Activated CD4-positive, alpha-beta T cell treated with anti-CD3 and anti-CD28 coated beads, Interleukin-2, amount 50 U/mL, for 4 hours (primary cell): ENCODE measurements around the gene AKNA.

Source experiments
- DNase-seq, 2 experiments: peaks; one replicate each; pipeline ENCODE4 v3.0.0-alpha.2; 2020

Gene AKNA

GRCh38 chr9:114387680-114388356 lies at the start of gene AKNA:
Gene AKNA (minus strand): TSS chr9:114387982. CDS start chr9:114381333, 6,649 bp downstream.
- peak; percentile 75 to 80 for DNase-seq

DNA sequence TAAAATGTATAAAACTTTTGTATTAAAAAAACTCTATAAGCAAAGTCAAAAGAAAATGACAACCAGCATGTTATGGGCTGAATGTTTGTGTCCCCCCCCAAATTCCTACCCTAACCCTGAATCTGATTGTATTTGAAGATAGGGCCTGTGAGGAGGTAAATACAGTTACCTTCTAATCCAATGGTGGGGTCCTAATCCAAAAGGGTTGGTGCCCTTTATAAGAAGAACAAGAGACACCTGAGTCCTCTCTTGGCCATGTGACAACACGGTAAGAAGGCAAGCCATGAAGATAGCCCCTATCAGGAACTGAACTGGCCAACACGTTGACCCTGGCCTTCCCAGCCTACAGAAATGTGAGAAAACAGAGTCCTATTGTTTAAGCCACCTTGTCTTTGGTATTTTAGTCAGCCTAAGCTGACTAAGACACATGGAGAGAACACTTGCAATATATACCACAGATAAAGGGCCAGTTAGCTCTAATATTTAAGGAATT lies 49.7 kb upstream of the AKNA start:
- no peak for DNase-seq

DNA sequence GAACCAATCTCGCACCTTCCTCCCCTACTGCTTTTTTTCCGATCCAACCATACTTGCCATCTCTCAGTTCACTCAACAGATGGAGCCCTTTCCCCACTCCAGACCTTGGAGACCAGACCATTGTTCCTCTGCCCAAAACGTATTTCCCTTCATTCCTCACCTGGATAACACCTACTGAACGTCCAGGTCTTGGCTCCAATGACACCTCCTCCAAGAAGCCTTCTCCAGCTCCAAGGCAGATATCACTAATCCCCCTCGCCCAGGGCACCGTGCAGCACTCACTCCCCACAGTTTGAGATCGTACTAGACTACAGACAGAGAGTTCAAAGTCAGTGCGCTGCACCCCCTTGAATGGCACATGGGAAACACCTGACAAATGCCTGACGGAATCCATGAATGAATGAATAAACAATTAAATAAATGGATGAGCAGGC lies 47.1 kb upstream of the AKNA start:
- no peak for DNase-seq

GRCh38 chr9:114433720-114434255 lies 46.0 kb upstream of the AKNA start:
- DNase-seq = no peak

GRCh38 chr9:114433086-114433485 lies 45.3 kb upstream of the AKNA start:
- no peak for DNase-seq

DNA sequence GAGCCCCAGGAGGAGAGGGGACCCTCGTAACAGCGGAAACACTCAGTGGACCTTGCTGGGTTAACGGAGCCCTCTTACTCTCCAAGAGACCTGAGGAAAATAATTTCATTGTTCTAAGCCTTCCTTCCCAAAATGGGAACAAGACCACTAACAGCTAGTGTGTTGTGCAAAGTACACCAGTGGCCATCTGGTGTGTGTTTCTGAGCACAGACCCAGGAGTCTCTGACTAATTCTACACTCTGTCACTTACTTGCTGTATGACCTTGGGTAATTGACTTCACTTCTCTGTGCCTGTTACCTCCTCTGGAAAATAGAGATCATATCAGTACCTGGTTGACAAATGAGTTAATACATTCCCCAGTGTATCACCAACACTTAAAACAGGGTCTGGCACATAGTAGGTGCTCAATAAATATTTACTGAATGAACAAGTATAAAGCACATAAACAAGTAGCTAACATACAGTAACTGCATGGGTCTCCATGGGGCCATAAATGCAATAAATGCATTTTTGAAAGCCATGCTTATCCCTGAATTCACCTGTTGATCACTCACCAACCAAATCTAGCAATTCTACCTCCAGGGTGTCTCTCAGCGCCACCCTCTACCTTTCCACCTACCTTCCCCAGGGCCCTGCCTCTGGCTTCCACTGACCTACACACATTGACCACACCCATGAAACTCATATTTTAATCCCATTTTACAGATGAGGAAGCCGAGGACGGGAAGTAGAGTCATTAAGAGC lies 44.7 kb upstream of the AKNA start:
- no peak for DNase-seq

DNA sequence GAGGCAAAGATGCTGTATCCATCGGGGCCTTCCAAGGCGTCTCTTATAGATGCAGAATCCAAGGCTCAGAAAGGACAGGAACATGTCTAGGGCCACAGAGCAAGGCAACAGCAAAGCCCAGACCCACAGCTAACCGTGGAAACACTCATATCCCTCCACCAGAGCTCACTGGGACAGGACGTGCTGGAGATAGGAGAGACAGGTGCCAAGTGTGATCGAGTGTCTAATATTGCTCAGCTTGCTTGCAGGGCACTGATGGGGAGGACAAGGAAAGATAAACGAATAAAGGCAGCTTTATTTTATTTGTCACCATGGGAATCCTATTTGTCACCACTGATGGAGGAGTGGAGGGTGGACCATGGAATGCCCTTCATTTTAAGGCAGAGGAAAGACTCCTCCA lies 44.0 kb upstream of the AKNA start:
- DNase-seq = no peak

DNA sequence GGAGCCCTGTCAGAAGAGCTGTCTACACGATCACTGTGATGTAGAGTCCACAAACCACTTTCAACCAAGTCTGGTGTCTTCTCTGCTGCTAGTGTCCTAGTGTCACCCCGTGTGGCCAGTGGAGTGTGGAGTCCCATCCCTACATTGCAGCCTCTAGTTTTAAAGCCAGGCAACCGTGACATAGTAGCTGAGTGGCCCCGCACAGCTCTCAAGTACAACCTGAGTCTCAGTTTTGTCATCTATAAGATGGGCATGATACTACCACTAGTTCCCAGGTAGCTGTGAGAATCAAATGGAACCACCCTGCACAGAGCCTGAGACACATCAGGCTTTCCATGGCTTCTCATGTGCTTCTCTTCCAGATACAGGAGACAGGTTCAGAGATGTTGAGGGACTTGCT lies 43.2 kb upstream of the AKNA start:
- no peak for DNase-seq

- DNase-seq = no peak
Observed at GRCh38 chr9:114430457-114430856, 42.7 kb upstream of the AKNA start.

GRCh38 chr9:114429488-114429887 lies 41.7 kb upstream of the AKNA start:
- no peak for DNase-seq

DNA sequence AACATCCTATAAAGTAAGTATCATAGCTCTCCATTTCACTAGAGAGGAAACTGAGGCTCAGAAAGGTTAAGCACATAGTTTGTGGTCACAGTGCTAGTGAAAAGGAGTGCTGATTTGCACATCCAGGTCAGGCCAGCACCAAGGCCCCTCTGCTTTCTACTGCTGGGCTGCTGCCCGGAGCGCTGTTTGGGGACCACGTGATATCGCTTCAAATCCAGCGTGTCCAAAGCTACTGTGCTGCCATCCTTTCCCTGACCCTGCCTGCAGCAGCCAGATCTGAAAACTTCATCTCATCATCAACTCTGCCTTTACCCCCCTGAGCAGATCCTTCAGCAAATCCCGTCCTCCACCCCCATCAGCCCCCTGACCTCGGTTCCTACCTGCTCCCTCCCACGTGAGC lies 40.7 kb upstream of the AKNA start:
- no peak for DNase-seq

DNA sequence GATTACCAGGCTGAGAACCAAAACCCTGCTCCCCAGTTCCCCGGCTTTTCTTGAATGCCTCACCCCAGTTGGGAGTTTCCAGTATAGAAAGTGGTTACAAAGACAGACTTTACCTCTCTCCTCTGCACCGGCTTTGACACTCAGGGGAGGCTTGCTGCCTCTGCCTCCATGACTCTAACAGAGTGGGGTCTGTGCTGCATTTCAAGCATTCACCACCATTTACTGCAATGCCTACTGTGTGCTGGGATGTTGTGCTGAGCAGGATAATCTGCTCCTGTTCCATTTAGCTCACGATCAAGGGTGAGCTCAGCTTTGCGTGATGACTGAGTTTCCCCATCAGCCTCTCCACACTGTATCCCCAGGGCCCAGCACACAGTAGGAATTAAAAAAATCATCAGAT lies 39.9 kb upstream of the AKNA start:
- no peak for DNase-seq

GRCh38 chr9:114426046-114426948 lies 38.5 kb upstream of the AKNA start:
- no peak for DNase-seq

GRCh38 chr9:114425126-114425525 lies 37.3 kb upstream of the AKNA start:
- DNase-seq = no peak

GRCh38 chr9:114424126-114424525 lies 36.3 kb upstream of the AKNA start:
- no peak for DNase-seq

DNA sequence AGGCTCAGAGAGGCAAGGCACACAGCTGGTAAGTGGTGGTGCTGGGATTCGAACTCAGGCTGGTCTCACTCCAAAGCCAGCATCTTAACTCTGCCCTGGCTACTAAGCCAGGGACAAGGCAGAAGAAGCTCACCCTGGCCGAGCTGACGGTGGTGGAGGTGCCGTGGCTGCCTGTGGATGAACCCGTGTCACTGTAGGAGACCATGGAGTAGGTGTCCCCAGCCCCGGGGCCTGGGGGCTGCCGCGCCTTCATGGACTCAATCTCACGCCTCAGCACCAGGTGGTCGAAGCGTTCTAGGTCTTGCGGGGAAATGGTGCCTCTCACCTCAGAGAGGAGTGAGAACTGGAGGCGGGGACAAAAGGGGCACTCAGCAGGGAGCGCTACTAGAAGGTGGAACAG lies 35.4 kb upstream of the AKNA start:
- DNase-seq = no peak

DNA sequence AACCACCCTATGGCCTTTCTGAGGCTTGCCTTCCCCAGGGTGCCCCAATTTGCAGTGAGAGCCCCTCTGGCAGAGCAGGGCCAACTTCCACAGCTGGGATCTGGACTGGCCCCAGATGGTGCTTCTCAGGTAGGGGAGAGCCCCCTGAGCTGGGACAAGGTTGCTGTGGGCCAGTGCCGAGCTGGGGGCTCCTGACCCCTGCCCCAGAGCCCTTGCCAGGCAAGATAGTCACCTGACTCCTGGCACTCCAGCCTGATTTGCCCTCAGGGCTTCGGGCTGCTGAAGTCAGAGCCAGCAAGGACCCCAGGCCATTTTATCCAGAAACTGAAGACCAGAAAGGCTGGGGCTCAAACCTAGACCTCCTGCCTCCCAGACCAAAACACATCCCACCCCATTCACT lies 33.4 kb upstream of the AKNA start:
- DNase-seq = no peak

DNA sequence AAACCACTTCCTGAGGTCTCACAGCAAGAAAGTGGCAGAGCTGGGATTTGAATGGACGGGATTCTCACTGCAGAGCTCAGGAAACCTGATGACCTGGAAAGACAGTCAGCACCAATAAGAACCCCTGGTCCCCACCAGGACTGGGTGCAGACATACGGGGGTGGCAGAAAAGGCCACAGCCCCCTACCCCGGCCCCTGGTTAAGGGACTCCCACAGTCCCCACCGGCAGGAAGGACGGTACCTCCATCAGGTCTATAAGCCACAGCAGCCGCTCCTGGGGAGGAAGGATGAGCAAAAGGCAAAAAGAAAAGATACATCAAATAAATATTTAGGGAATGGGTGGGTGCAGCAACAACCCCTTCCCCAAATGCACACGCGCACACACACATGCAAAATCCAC lies 32.0 kb upstream of the AKNA start:
- DNase-seq = no peak

DNA sequence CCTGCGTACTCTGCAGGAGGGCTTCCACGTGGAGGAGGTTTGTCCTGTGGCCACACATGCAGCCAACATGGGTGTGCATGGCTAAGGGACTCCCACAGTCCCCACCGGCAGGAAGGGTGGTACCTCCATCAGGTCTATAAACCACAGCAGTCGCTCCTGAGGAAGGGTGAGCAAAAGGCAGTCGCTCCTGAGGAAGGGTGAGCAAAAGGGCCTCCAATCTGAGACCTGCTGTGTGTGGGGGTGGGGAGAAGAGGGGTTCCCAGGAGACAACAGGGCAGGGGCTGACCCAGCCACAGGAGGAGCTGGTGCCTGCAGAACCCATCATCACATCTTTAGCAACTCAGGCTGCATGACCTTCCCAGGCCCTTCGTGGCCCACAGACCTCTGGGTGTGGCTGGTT lies 30.3 kb upstream of the AKNA start:
- DNase-seq = no peak

DNA sequence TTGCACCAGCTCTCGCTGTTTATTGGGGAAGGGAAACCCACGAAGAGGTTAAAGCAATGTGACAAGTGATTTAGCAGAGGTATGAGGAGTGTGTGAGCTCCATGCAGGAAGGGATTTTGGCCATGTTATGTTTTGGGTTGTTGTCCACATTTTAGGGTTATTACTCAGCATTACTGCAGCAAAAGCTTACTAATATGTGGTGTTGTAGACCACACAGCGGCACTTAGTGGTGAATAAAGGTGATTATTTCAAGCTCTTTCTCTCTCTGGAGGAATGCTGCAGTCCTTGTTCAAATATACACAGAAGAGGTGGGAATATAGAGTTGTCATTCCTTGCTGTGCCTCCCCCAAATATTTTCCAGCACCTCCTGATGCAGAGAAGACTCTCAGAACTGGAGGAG lies 29.7 kb upstream of the AKNA start:
- no peak for DNase-seq

- no peak for DNase-seq
Observed at GRCh38 chr9:114416906-114417305, 29.1 kb upstream of the AKNA start.

- DNase-seq = no peak
Observed at GRCh38 chr9:114416290-114416689, 28.5 kb upstream of the AKNA start.

- no peak for DNase-seq
Observed at GRCh38 chr9:114414346-114414745, 26.6 kb upstream of the AKNA start.
